ENCODE measurements around the gene STRN. TPM values are rescaled to one million over a fixed set of nuclear protein-coding genes. Genes with fewer than 3 reads are reported as not detected.
"Not testable (repeated sequence)": the region's sequence is repeated elsewhere in the genome, so short reads cannot be mapped to it uniquely, and the experiment has no call there.

The STRN gene
- total RNA-seq, 1 donor, result 16.4 TPM

GRCh38 chr2:36952748-36953197, 13.6 kb downstream of the STRN start:
- H3K4me3 ChIP-seq (ENCODE audit: low read depth, low read length), result no peak overlapping the region
- TF ChIP-seq CTCF (IDR thresholded peaks at IDR 0.05; ENCODE audit: insufficient read depth, low read depth, low read length), result no peak
- DNase-seq (ENCODE audit: low read depth), result no peak

DNA sequence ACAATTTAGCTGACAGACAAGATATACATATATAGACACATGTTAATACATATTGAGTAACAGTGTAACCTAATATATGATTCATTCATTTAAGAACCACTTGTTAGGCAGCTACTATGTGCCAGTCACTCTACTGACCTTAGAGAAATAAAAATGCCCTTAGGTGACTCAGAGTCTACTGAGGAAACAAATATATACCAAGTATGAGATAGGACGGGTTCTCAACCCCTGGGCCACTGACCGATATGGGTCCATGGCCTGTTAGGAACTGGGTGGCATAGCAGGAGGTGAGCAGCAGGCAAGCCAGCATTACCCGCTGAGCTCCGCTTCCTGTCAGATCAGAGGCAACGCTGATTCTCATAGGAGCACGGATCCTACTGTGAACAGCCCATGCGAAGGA, 14.8 kb downstream of the STRN start:
- DNase-seq (ENCODE audit: low read depth), result peak; percentile 25
- no peak for TF ChIP-seq CTCF (IDR thresholded peaks at IDR 0.05; ENCODE audit: insufficient read depth, low read depth, low read length)
- H3K4me3 ChIP-seq (ENCODE audit: low read depth, low read length), result no peak overlapping the region

DNA sequence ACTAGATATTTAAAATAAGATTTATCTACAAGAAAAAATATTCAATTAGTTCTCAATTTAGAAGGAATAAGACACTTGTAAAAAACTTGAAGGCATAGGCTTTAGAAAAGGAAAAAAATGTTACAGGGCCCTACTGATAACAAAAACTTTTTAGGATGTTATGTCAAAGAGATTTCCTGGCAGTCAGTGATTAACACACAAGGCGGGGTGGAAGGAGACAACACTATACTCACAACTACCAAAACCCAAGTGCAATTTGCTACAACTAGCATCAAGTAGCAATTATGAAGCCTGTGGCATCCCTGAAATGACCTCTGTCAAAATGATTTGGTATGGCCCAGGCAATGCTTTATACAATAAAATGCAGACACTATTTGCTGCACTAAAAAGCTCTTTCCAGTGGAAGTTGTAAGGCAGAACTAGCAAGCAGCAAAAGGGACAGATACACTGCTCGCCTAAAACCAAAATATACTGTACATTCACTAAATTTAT, 15.3 kb downstream of the STRN start:
- no peak for DNase-seq (ENCODE audit: low read depth)
- no peak overlapping the region for H3K4me3 ChIP-seq (ENCODE audit: low read depth, low read length)
- no peak for TF ChIP-seq CTCF (IDR thresholded peaks at IDR 0.05; ENCODE audit: insufficient read depth, low read depth, low read length)

- TF ChIP-seq CTCF (IDR thresholded peaks at IDR 0.05; ENCODE audit: insufficient read depth, low read depth, low read length), result no peak
- DNase-seq (ENCODE audit: low read depth), result no peak
- no peak overlapping the region for H3K4me3 ChIP-seq (ENCODE audit: low read depth, low read length)
Observed at GRCh38 chr2:36949845-36950244, 16.5 kb downstream of the STRN start.

- H3K4me3 ChIP-seq (ENCODE audit: low read depth, low read length); DNase-seq (ENCODE audit: low read depth): not testable (repeated sequence)
Observed at GRCh38 chr2:36945240-36945639, 21.1 kb downstream of the STRN start.

GRCh38 chr2:36941867-36942266, 24.5 kb downstream of the STRN start:
- TF ChIP-seq CTCF (IDR thresholded peaks at IDR 0.05; ENCODE audit: insufficient read depth, low read depth, low read length), result no peak
- no peak for DNase-seq (ENCODE audit: low read depth)
- H3K4me3 ChIP-seq (ENCODE audit: low read depth, low read length), result no peak overlapping the region

DNA sequence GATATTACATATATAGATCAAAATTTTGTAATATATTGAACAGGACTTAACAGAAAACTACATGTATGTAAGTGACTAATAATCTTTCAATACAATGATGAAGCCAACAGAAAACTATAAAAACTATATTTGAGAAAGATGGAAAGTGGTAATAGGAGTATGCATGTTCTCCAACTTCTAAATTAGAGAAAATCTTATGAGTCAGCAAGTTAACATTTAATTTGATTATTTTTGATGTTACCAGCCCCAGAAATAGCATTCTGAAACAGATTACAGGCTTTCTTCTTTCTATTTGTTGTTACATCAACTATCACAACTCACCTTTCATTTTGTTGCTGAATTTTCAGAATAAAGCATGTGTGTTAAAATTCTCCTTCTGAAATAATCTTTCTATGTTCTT, 29.8 kb downstream of the STRN start:
- H3K4me3 ChIP-seq (ENCODE audit: low read depth, low read length); DNase-seq (ENCODE audit: low read depth): not testable (repeated sequence)

- H3K4me3 ChIP-seq (ENCODE audit: low read depth, low read length); DNase-seq (ENCODE audit: low read depth): not testable (repeated sequence)
Observed at GRCh38 chr2:36931688-36932087, 34.6 kb downstream of the STRN start.

DNA sequence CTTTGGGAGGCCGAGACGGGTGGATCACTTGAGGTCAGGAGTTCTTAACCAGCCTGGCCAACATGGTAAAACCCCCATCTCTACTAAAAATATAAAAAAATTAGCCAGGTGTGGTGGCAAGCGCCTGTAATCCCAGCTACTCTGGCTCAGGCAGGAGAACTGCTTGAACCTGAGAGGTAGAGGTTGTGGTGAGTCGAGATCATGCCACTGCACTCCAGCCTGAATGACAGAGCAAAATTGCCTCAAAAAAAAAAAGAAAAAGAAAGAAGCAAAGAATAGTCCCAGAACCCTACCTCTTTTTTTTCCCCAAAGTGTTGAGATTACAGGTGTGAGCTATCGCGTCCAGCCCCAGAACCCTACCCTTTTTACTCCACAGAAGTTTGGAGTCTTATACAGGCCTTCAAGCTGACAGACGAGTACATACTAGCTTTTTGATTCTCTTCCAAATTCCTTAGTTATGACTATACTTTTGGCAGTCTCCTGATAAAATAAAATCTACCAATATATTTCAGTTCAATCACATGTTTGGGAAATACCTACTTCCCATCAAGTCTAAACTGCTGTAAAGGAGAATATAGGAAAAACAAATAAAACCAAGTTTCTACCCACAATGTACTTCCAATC, 35.4 kb downstream of the STRN start:
- peak; percentile 64 for DNase-seq (ENCODE audit: low read depth)
- not testable (repeated sequence) for H3K4me3 ChIP-seq (ENCODE audit: low read depth, low read length)

DNA sequence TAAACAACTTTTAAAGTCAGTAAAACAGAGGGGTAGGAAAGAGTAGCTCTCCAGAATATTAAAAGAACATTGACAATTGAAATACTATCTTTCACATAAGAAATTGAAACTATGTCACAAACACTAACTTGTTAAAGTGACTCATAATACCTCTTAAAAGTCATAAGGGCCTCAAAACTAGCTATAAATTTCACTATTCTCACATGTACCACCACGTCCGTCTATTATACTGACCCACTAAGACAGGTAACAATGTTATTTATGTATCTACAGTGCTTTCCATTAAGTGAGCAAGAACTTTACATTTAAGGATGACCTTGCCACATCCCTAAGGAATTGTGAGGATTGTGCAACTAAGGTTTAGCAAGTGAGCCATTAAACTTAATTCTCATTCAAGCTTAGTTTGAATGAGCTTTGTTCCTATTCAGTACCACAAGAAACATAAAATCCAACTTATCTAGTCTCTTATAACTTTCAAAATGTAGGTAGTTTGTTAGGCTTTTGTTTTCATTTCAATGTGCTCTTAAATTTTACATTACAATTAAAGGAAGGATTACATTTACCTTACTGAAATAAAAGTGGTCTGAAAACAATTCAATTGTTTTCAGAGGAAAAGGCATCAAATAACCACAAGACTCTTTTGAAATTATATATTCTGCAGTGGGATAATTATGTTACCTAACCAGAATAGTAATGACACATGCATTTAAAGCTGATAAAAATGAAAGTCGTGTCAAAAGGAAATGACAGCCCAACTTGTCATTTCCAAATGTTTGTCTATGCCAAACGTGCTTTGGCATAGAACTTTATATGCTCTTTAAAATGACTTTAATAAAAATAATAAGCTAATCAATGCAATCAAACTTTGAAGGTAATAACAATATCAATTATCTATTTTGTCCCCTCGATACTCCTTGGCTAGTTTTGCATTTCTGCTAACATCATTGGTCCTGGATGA, 39.9 kb downstream of the STRN start:
- not testable (repeated sequence) for H3K4me3 ChIP-seq (ENCODE audit: low read depth, low read length)
- peak; percentile 52 for DNase-seq (ENCODE audit: low read depth)

DNA sequence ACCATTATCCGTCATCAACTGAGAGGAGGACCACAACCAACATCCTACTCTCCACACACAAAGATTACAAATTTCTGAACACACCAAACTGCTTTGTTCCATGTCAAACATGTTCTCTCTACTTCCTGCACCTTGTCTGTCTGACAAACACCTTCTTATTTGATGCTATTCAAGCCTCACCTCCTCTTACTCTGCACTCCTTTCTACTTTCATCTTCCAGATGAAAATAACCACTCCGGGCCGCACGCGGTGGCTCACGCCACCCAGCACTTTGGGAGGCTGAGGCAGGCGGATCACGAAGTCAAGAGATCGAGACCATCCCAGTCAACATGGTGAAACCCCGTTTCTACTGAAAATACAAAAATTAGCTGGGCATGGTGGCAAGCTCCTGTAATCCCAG, 43.7 kb downstream of the STRN start:
- DNase-seq (ENCODE audit: low read depth); H3K4me3 ChIP-seq (ENCODE audit: low read depth, low read length): not testable (repeated sequence)

Measured in fibroblast of villous mesenchyme (primary cell).